Fibroblast of upper back skin (primary cell): ENCODE results near the gene HPS5.
"Not testable (repeated sequence)": the region's sequence is repeated elsewhere in the genome, so short reads cannot be mapped to it uniquely, and the experiment has no call there.

Source experiments
- DNase-seq: peaks from one replicate; pipeline ENCODE4 v3.0.0-alpha.2; 2013

The HPS5 gene, protein sequence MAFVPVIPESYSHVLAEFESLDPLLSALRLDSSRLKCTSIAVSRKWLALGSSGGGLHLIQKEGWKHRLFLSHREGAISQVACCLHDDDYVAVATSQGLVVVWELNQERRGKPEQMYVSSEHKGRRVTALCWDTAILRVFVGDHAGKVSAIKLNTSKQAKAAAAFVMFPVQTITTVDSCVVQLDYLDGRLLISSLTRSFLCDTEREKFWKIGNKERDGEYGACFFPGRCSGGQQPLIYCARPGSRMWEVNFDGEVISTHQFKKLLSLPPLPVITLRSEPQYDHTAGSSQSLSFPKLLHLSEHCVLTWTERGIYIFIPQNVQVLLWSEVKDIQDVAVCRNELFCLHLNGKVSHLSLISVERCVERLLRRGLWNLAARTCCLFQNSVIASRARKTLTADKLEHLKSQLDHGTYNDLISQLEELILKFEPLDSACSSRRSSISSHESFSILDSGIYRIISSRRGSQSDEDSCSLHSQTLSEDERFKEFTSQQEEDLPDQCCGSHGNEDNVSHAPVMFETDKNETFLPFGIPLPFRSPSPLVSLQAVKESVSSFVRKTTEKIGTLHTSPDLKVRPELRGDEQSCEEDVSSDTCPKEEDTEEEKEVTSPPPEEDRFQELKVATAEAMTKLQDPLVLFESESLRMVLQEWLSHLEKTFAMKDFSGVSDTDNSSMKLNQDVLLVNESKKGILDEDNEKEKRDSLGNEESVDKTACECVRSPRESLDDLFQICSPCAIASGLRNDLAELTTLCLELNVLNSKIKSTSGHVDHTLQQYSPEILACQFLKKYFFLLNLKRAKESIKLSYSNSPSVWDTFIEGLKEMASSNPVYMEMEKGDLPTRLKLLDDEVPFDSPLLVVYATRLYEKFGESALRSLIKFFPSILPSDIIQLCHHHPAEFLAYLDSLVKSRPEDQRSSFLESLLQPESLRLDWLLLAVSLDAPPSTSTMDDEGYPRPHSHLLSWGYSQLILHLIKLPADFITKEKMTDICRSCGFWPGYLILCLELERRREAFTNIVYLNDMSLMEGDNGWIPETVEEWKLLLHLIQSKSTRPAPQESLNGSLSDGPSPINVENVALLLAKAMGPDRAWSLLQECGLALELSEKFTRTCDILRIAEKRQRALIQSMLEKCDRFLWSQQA

DNA sequence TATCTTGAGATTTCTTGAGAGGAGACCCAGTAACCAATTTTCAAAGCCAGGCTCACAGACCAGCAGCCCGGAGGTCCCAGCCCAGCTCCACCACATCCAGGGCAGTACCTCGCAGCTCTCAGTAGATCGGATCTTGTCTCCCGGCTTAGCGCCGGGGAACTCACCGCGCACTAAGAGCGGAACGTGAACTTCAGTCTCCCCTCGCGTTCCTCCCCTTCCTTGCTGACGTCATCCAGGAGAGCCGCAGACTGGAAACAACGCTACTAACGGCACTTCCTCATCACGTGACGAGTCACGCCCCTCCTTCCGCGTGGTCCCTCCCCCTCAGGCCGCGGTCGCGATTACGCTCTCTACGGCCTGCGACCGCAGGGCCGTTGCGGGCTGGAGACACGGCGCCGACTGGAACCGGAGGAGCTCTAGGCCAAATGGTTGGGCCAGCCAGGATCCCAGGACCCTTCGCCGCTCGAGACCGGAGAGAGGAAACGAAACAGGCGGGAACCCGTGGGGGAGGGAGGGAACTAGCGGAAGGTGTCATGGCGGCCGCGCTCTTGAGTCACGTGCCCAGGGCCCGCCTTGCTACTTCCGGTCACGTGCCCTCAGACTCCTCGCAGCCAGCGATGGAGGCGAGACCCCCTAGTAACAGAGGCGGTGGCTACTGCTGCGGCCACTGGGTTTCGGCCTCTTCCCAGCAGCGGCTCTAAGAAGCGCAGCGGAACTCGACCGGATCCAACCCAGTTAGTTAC, at the start of gene HPS5, which contains the start of gene GTF2H1:
Gene HPS5 (minus strand): TSS at position 172 of the 743 bp plus-strand sequence. CDS start 4,282 bp downstream, outside the sequence.
Gene GTF2H1 (plus strand): TSS at position 599 of the 743 bp plus-strand sequence. CDS start 10,508 bp downstream, outside the sequence.
- DNase-seq = peak; percentile 99

DNA sequence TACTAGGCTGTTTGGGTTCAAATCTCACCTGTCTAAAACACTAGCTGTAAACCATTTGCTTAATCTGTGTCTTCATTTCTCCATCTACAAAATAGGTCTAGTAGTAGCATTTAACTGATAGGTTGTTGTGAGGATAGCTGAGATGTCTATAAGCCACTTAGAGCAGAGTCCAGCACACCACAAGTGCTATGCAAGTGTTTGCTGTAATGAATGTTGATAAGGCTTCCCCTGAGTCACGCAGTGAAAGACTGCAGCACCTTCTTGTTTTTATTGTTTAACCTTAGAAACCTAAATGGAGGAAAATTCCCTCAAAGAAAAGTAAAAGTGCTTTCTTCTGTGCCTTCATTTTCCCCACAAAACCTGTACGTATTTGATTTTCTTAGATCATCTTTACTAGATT, 49.3 kb upstream of the HPS5 start:
- DNase-seq = no peak

DNA sequence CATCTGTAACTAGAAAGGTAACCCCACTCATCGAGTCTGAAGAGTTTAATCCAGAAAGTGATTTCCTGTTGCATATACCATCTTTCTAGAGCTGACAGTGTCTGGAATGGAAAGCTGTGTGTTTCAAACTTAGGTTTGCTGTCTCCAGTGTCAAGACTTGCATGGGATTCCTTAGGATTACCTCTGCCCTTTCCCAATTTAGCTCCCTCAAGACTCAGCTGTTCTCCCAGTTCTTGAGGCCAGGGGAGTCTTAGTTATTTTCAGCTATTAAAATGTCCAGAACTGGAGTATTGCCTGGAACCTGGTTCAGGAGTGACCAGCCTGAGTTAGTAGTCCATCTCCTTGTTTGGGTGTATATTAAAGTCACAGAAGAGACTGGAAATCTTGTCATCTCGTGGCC, 47.5 kb upstream of the HPS5 start:
- DNase-seq = no peak

DNA sequence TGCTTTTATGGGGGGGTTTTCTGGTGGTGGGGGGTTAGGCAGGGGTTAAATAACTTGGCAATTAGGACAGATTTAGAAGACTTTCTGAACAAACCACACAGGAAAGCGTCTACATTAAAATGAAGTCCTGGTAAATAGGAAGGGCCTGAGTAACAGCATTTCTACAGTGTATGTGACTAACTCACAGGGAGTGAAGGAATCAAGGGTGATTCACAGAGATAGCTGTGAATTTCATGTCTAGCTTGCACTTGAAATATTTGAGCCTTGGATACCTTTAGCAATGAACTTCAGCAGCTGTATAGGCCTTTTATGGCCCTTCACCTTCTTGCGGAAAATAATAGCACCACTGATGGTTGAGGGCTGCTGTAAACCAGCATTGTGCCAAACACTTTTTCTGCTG, 46.3 kb upstream of the HPS5 start:
- DNase-seq = peak; percentile 35

DNA sequence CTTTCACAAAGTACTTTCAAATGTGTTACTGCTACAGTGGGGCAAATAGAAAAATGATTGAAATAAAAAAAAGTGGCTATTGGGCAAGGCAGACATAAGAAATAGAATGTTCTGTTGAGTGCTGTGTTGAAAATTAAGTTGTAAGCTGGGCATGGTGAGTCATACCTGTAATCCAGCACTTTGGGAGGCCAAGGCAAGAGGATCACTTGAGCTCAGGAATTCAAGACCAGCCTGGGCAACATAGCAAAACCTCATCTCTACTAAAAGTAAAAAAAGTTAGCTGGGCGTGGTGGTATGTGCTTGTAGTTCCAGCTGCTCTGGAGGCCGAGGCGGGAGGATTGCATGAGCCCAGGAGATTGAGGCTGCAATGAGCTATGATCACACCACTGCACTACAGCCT, 45.5 kb upstream of the HPS5 start:
- DNase-seq = no peak

DNA sequence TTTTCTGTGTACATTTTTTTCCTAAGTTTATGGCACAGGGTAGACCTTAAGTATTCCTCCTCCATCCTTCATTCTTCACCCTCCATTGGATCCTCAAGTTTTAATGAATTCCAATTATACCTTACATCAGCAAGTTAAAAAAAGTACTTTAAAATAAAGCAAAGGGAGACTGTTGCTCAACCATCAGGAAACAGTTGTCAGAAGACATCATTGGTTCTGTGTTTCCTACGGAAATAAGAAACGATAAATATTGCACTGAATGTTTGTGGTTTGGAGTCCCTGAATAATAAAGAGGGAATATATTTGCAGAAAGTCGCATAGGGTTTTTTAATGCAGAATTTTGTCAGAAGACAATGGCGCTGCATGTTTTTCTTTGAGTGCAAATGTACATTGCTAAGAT, 44.3 kb upstream of the HPS5 start:
- DNase-seq = no peak

DNA sequence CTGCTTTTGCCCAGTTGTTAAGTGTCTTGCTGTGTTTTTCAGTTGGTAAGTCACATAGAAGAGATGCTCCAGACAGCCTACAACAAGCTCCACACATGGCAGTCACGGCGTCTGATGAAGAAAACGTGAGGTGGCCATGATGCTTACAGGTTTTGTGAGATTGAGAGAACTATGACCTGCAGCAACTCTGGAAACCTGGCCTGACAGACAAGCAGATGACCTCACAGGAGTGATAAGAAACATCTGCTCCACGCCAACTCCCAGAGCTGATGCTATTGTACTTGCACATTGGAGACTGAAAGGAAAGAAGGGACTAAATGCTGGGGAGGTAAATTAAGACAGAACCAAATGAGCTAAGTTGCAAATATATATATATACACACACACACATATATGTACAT, 43.8 kb upstream of the HPS5 start:
- DNase-seq = no peak

DNA sequence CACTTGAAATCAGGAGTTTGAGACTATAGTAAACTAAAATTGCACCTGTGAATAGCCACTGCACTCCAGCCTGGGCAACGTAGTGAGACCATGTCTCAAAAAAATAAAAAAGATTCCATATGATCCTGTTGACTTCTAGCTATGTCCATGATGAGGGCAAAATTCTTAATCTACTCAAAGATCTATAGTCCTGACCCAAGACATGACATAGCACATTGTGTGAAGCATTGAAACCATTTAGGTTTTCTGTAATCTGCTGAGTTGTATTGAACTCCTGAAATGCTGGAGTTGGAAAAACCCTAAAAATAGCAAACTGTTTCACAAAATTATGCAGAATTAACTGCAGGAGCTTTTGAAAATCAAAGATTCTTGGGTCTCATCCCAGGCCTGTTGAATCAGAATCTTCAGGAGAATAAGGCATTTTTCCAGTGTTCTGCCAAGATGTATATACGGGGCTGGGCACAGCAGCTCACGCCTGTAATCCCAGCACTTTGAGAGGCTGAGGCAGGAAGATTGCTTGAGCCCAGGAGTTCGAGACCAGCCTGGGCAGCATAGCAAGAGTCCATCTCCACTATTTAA, 42.6 kb upstream of the HPS5 start:
- no peak for DNase-seq

DNA sequence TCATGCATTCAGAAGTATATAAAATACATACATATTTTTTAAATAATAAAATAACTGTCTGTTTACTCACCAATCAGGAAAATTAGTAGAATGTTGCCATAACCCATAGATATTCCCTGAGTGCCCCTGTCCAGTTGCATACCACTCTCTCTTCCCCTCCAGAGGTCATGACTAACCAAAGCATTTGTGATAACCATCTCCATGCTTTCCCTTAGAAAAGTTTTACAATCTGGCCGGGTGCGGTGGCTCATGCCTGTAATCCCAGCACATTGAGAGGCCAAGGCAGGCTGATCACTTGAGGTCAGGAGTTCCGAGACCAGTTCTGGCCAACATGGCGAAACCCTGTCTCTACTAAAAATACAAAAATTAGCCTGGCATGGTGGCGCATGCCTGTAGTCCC, 39.2 kb upstream of the HPS5 start:
- no peak for DNase-seq

DNA sequence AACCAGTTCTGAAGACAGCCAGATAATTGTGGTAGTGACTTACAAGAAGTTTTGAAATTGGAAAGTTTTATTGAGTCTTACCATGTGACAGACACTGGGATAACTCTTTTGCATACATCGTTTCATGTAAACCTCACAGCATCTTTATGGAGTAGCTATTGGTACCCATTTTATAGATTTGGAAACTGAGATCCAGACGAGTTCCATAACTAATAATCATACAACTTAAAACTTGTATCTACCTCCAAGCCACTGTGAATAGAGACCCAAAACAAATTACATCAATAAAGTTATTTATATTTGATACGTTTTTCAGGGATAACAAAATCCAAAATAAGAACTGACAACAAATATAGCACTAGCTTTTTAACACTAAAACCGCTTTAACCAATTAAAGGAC, 36.7 kb upstream of the HPS5 start:
- no peak for DNase-seq

DNA sequence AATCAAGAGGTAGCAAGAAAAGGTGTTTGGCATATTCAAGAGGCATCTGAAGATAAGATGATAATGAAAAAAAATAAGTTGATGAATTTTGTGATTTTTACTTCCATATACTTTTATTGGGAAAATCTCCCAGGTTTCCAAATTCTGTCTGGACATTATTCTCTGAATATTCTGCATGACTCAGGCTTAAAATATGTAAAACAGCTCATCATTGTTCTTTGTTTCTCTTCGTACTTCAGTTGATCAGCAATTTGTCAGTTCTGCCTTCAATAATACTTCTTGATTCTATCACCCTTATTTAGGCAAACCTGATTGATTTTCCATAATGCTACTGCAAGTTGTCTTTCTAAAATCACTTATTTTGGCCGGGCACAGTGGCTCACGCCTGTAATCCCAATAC, 30.6 kb upstream of the HPS5 start:
- peak; percentile 27 for DNase-seq

DNA sequence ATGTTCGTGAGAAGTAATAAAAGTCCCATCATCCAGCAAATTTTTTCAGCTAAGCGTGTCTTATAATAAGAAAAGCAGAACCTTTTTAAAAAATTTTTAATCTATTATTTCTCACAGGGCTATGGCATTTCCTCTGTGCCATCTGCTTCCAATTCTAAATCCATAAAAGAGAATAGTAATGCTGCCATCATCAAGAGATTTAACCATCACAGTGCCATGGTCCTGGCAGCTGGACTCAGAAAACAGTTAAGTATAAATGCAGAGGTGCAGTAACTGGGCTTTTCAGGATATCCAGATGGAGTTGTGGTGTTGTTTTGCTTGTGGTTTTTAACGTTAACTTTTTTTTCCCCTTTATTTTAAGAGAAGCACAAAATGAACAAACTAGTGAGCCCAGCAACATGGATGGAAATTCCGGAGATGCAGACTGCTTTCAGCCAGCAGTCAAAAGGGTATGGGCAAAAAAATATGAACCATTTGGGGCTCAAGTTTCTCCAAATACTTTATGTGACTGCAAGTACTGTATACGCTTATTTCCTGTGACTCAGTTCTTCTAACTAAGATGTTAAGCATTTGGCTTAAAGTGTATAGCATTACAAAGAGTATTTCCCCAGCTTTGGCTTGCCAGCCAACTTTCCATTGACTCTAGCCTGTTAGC, 25.7 kb upstream of the HPS5 start:
- peak; percentile 78 for DNase-seq

DNA sequence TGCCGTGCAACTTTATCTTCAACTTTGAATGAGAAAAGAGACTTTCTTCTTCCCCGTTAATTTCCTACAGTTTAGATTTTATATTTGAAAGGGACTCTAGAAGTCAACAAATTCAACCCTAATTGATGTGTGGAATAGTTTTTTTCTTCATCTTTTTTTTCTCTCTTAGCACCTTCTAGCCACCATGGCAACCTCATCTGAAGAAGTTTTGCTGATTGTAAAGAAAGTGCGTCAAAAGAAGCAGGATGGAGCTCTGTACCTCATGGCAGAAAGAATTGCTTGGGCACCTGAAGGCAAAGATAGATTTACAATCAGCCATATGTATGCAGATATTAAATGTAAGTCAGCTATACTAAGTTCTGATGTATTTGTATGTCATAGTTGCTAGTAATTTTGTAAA, 11.0 kb upstream of the HPS5 start:
- no peak for DNase-seq

DNA sequence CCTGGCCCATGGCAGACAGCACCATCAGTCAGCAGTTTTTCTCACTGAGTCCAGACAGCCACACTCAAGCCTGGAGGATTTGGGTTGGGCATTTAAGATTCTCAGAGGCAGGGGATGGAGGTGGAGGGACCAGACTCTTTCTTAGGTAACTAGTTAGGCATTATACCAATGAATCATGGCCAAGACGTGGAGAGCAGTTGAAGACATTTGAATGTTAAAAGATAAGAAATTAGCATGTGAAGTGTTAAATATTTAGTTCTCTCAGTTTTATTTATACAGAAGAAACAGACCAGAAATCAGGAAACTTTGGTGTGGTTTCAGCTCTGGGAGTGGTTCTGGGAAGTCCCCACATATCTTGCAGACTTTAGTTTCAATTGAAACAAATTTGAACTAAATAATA, 10.4 kb upstream of the HPS5 start:
- no peak for DNase-seq

DNA sequence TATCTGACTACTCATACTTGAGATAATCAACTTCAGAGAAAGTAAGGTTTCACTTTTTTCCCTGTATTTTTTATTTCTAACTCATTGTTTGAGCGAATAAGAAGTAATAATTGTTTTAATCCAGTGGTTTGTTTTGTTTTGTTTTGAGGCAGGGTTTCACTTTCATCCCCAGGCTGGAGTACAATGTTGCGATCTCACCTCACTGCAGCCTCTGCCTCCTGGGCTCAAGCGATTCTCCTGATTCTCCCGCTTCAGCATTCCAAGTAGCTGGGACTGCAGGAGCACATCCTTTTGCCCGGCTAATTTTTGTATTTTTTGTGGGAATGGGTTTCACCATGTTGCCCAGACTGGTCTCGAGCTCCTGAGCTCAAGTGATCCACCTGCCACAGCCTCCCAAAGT, 9.0 kb upstream of the HPS5 start:
- no peak for DNase-seq

DNA sequence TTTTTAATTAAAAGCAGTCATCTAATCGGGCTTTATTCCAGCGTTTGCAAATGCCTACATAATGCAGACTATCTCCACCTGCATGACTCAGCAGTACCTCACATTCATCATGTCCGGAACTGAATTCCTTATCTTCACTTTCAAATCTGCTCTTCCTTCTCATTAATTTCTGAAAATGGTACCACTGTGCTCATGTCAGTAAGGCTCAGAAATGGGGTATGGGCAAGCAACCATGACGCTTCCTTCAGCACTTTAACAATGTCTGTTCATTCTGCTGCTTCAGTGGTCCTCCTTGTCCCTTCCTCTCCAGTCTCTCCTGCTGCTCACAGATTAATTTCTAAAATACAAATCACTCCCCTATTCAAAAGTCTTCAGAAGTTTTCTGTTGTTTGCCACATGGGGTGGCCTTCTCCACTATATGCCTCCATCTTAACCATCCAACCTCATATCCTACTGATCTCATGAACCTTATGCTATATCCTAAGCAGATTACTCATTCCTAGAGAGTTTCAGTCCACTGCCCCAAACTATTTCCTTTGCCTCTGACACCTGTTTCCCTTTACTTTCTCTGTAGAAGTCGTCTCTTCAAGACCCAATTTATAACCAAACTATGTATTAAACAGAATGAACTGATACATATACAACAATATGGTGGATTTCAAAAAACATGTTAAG, 7.4 kb upstream of the HPS5 start:
- no peak for DNase-seq

DNA sequence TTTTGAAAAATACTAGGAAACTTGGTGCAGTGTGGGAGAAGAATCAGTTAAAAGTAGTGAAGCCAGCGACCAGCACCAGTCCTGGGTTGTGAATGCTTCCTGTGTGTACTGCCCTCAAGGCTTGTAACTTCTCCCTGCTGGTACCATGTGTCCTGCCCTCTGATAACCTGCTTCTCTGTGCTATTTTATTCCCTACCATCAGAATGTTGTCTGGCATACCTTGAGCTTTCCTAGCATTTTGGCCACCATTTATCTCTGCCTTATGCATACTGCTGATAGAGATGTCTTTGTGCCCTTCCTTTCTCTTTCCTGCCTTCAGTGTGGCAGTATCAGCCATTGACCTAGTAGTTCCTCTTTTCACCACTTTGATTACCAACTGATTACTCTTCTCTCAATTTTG, 2.4 kb upstream of the HPS5 start:
- DNase-seq = no peak

DNA sequence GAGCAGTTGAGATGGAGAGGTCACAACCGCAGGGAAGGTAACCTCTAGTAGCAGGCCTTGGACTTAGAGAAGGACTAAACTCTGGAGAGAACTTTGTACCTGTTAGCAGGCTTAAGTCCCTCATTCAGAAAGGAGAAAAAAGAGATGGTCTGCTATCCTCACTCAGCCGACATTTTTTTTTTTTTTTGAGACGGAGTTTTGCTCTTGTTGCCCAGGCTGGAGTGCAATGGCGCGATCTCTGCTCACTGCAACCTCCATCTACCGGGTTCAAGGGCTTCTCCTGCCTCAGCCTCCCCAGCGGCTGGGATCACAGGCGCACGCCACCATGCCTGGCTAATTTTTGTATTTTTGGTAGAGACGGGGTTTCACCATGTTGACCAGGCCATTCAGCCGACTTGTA, 1.9 kb upstream of the HPS5 start:
- DNase-seq = not testable (repeated sequence)

DNA sequence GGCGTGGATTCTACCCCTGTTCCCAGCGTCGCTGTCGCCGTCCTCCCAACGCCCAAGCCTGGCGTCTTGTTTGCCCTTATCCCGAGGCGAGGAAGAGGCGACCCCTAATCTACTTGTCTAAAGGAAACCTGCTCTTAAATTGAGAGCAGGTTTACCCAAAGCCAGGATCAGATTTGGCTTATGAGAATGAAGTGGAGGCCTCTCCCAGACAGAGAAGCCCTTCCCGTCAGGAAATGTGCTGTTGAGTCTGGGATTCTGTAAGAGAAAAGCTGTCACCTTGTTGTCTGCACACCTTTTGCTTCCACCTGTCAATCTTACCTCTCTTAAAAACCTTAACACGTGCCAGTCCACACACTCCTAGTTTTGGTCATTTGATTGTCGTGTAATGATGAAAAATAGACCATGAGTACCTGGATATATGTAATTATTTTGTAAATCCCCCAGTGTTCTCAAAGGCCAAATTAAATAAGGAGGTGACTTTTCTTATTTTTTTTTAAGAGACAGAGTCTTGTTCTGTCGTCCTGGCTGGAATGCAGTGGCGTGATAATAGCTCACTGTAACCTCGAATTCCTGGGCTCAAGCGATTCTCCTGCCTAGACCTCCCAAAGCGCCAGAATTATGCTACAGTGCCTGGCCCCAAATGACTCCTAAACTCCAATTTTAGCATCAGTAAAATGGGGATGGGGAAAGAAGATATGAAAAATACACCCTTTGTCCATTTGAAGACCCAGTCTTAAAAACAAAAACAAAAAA, 1.1 kb upstream of the HPS5 start:
- DNase-seq = peak; percentile 14

DNA sequence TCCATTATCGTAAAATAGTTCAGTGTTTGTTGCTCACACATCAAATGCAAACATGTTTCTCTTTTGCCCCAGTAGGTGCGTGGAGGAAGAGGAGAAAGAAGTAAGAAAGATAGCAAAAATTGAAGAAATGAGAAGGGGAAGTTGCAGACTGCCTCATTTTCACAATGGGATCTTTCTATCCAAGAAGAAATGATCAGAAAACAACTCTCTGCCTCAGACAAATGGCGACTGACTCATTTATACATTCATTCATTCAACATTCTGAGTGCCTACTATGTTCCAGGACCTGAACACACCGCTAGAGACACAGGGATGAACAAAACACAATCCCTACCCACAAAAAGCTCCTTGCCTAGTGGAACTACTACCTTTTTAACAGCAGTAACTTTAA, 367 bp downstream of the HPS5 start:
- DNase-seq = no peak
